GM18507 (cell line): ENCODE data around the gene DMD.

ENCODE experiments used
- DNase-seq: peaks from one replicate; pipeline ENCODE4 v3.0.0; 2011; ENCODE audit warnings: low read depth; ENCODE audit not compliant: insufficient read length; ENCODE audit errors: extremely low spot score
- FAIRE-seq: peaks from 2 replicates; lab custom pipeline; 2011; peaks lifted over from hg19 to GRCh38; lab: Jason Lieb, UNC

DMD gene

DNA sequence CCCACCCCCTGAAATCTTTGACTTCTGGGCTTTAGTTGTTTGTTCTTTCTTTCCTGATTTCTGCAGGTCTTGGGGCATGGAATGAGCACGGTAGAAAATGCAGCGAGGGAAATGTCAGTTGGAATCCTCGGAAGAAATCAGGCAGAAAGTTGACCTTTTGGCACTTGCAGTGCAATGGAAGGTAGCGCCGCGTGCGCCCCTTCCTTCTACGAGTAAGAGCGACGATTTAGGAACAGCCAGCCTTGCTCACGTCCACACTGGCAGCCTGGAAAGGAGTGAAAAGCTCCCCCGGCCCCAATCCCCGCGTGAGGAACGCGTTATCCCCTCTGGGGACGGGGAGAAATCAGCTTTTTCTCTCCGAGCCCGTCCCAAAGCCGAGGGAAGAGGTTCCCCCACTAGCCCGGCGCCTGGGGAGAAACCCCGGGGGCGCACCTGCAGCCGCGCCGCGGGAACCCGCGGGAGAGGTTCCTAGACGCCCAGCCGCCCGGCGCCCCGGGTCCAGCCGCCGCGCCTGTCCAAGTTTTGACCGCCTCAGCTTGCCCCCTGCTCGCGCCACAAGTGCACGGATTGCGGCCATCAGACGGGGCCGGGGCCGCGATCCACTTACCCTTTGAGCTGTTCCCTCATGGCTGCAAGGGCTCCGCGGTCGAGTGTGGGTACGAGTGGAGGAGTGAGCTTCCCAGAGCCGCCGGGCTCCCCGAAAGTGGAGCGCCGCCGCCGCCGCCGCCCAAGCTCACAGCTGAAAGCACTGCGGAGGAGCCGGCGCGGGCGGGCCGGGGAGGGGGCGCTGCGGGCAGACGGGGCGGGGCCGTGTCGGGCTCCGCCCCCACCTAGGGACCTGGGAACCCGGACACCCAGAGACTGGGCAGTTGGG lies 1944.9 kb downstream of the DMD start:
- peak; percentile 76 for FAIRE-seq
- peak; percentile 51 for DNase-seq

DNA sequence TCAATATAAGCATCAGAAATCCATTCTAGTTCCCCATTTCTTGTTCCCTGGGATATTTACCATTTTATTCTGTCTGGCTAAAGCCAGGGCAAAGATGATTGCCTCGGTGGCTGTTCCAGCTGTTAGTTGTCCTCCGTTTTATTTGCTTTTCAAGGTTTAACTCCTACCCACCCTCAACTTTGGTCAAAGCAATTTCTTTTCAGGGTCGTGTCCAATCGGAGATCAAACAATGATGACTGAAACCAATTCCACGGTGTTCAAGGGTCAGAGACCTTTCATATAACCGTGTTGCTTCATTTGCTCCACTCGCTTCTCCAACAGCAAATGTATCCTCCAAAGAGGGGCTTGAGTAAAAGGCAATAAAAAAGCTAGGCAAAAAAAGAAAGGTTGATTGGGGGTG lies 1946.0 kb downstream of the DMD start:
- DNase-seq: no peak
- no peak for FAIRE-seq

DNA sequence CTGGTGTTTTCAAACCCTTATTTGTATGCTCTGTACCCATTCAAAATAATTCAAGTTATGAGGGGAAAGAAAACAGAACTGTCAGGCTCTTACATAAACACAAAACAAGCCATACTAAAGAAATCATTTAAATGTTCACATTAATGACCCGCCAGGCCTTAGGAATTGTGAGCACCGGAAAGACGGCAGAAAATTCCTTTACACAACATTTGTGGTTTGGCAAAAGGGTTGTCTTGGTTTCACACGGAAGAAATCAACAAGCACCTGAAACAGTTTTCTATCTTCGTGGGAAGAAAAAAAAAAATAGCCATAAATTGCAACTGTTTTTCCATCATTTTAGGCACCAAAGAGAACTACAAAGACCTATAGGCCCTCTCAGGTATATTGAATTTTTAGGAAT lies 1951.0 kb downstream of the DMD start:
- DNase-seq (no peak), FAIRE-seq (no peak)

DNA sequence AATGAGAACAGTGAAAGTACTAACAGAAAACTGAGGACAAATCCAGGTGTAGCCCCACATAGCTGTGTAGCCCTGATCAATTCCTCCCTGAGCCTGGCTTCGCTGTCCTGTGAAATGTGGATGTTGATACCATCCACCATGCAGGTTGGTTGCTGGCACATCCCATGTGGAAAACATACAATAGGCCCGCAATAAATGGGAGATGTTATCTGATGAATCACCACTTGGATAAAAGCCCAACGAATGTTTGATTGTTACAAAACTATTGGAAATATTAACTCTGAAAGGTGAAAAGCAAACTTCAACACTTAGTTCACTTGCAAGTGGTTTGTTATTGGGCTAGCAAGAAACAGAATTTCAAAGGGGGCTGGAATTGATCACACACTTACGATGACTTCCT lies 1953.2 kb downstream of the DMD start:
- no peak for FAIRE-seq

DNA sequence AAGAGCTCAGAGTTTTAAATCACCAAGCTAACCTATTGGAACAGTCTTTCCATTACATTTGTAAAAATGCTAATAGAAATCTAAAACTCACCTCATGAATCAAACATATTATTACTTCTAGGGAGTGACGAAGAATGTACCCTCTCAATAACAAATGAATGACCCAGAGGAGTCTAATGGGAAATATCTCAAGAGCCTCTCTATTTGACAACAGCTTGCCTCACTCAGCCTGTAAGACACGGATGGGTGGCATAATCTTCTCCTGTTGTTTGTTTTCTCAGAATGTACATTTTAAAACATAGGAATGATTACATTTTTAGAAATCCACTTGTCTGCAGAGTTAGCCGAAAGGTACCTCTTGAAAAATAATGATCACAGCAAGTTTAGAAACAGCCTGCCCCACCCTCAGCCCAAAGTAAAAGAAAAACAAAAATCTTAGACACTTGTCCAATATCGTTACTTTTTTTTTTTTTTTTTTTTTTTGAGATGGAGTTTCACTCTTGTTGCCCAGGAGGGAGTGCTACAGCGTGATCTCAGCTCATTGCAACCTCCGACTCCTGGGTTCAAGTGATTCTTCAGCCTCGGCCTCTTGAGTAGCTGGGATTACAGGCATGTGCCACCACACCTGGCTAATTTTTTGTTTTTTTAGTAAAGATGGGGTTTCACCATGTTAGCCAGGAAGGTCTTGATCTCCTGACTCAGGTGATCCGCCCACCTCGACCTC lies 1955.9 kb downstream of the DMD start:
- FAIRE-seq (no peak), DNase-seq (no peak)

More for the DNA sequence above, 1953.2 kb downstream of the DMD start:
- DNase-seq: no peak

DNA sequence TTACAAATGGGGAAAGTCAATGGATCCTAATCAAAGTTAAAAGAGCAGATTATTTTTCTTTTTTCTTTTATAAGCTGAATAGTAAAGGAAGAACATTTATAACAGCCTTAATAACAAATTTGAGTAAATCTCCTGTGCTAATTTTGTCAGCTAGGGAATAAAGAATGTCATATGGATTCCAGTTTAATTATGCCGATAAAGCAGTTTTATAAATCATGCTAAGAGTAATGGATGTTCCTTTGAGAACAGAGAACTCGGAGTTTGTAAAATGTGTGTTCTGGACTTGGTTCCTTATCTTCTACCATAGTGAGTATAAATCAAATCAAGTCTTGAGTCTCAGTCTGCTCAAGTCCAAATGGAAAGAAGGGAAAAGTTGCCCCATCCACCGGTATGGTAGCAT lies 1959.2 kb downstream of the DMD start:
- FAIRE-seq: no peak
- DNase-seq: no peak

DNA sequence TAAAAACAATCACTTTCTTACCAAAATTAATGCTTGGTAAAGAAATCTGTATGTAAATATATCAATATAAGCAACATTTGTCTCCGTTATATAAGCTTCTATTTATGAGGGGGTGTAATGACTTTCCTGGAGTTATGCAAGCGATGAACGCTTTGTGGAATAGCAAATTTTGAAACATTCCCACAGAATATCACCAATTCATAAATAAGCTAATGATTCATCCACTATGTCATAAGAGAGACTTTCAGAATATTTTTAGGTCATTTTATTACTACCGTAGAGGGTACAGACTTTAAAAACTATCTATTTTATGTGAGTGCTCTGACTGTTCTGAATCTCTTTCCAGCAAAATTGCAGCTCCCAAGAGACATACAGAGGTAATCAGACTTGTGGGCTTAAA lies 1960.0 kb downstream of the DMD start:
- no peak for FAIRE-seq
- no peak for DNase-seq

DNA sequence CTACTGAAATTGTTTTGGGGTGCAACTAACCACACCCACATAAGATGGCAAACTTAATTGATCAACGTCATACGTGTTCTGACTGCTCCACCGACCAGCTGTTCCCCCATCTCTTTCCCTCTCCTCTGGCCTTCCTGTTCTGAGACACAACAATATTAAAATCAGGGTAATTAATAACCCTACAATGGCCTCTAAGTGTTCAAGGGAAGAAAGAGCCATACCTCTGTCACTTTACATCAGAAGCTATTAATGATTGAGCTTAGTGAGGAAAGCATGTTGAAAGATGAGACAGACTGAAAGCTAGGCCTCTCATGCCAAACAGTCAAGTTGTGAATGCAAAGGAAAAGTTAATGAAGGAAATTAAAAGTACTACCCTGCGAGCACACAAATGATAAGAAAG lies 1965.6 kb downstream of the DMD start:
- DNase-seq (no peak), FAIRE-seq (peak; percentile 89)

DNA sequence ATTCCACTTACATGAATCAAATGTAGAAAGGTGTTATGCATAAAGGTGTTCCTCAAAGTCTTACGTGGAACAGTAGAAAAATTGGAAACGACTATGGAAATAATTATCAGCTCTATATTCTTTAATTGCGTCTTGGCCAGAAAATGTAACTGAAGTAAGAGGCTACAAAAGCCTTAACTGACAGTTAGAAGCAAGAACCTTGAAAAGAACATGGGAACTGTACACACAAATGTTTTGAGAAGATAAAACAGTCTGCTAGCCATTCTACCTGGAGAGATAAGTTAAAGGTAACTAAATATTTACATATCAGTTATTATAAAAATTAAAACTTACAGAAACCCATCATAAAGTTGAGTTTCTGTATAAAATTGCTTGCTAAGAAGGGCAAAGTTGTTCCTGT lies 1967.5 kb downstream of the DMD start:
- FAIRE-seq: no peak
- DNase-seq: no peak

DNA sequence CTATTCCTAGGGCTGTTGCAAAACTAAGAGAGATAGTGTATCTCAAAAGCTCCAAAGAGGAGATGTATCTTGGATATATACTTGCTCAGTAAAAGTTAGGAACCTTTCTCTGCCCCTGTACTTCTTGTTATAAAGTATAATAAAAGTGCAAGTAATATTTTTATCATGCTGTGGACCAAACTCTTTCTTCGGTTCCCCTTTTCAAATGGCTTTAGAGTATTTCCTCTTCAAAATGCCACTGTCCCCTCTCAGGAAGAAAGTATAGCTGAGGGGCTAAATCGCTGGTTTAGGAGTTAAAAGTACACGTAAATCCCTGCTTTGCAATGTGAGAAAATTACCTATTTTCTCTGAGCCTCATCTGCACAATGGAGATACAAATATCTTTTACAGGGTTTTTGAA lies 1970.4 kb downstream of the DMD start:
- peak; percentile 82 for FAIRE-seq
- no peak for DNase-seq

DNA sequence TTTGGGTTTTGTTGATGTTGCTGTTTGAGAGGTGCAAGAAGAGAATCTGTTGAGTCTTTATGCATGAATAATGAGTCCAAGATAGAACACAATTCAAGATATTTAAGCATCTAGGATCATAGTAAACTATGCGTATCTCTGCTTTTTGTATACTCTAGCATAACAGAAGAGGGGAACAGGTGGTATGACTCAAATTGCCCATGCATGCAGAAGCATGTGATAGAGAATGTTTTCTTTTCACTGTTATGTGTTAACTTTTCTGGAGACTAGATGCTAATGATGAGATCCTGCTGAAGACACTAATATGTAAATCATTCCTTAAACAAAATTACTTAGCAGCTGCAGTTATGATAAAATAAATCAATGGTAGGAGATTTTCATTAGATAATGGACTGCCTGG lies 1974.2 kb downstream of the DMD start:
- FAIRE-seq (peak; percentile 80), DNase-seq (no peak)

DNA sequence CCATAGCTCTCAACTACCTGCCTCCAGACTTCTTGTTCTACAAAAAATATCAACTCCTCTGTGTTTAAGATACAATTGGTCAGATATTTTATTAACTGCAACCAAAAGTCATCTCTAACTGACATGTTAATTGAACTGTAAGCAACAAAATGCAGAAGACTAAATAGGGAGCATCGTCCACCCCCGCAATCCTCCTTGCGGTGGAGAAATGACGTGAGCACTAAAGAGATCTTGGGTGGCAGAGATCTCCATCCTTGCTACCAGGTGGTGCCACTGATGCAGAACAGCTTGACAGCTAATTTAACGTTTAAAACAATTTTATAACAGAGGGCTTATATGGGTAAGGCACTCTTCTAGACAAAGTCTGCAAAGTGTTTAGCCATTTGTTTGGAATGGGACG lies 1975.1 kb downstream of the DMD start:
- peak; percentile 62 for FAIRE-seq
- DNase-seq: no peak

DNA sequence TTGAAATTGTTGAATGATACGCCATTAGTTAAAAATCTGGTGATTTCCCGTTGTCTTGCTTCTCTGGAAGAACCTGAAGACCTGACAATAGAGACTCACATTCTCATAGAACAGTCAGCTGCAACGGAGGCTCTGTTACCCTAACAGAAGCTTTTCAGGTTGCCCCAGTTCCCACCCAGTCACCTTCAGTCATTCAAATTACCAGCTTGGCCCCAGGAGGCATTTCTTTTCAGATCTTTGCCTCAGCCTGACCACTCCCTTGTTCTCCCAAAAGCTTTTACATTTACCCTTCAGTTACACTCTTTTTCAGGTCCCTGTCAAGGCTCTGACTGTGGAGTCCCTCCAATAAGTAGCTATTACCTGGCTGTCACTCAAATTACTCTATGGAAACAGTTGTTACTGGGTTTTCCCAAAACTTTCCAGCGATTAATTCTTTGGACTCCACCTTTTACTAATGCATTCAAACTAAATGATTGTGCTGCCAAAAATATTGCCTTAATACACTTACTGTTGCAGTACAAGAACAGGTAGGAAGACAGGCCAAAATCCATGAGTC lies 1977.3 kb downstream of the DMD start:
- FAIRE-seq: peak; percentile 47

DNA sequence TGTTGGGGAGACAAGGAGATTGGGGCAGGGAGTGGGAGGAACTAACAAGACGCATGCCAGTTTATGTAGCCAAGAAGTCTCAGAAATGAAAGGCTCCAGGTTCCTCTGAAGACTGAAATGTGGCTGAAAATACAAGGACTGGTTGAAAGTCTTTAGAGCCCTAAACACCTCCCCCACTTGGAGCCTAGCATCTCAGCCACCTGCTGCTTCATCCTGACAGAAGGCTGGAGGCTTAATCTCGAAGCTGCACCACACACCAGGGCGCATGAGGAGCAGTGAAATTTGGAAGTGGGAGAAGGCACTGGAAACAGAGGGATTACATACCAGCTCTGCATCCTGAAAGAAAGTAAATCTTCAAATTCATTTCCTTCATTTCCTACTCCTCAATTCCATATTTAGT lies 1978.8 kb downstream of the DMD start:
- FAIRE-seq: peak; percentile 81
- DNase-seq: no peak

More for the DNA sequence above, 1977.3 kb downstream of the DMD start:
- DNase-seq: no peak

DNA sequence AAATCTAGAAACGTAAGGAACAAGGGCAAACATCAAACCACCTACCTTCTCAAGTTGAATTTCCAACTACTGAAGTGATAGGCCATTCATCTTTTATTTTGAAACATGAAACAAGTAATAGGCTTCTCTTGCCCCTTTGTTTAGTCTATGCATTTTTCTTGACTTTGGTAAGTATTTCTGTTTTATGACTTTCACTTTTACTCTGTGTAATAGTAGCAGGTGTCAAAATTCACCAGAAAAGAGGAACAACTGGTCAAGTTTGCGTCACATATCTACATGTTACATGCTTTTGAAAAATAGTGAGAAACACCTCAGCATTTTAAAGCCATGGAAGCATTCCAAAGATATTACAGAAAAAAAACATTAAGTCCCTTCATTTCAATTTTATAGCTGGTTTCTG lies 1982.4 kb downstream of the DMD start:
- peak; percentile 93 for FAIRE-seq
- DNase-seq: peak; percentile 9

DNA sequence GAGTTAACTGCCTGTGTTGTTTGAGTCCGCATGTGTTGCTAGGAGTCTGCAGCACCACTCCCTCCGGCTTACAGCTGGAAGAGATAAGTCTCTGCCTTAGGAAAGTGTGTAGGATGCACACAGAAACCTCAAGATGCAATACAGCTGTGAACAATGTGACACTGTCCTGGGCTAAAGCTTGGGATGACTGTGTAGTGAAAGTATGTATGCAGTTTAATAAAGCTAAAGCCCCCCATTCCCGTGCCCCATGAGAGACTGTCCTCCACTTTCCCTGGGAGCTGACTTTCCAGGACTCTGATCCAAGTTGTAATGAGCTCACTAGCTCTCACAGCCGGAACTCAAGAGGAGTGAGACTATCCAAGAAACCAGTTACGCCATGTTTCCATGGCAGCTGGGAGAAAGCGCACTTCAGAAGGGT lies 1982.9 kb downstream of the DMD start:
- FAIRE-seq: no peak

DNA sequence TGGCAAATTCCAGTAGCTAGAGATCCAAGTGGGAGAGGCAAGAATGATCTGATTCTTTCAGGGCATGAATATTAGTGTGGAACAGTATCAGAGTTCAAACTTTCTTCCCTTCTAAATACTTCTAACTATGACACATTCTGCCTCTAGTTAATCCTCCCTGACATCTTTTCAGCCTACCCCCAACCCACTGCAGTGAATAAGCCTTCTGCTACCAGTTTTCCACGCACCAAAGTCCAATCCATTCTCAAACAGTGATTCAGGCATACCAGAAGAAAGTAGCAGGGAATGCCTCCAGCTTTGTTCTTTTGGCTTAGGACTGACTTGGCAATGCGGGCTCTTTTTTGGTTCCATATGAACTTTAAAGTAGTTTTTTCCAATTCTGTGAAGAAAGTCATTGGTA lies 1984.1 kb downstream of the DMD start:
- no peak for DNase-seq
- no peak for FAIRE-seq

More for the DNA sequence above, 1982.9 kb downstream of the DMD start:
- DNase-seq: no peak

DNA sequence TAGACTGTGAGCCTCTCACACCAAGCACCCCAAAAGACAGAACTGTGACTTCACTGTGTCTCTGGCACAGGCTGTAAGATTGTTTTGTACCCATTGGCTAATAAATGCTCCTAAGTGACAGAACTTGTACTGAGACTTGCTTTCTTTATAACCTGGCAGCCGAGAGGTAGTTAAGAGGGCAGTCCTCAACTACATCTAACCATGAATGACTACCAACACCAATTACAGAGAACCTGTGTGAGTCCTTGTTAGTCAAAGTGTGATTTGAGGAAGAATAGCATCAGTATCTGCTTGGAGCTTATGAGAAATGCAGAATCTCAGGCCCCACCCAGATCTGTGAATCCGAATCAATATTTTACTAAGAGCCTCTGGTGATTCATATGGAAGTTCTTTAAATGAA lies 1985.5 kb downstream of the DMD start:
- FAIRE-seq (no peak), DNase-seq (no peak)

DNA sequence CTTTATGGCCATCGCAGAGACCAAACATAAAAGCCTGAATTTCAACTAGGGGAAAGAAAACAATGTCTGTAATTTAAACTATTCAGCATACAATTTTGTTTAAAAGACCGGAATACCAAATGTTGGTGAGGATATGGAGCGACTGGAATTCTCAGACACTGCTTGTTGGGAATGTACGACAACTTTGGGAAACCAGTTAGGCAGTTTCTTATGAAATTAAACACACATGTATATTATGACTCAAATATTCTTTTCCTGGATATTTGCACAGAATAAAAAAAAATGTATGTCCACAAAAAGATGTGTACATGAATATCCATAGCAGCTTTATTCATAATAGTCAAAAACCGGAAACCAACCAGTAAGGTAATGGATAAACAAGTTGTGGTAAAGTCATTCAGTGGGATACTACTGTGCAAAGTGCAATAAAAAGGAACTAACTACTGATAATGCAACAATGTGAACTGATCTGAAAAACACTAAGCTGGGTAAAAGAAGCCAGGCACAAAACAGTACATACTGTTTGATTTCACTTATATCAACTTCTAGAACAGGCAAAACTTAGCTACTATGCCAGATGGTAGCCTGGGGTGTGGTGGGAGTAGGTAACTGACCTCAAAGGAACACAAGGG lies 1986.9 kb downstream of the DMD start:
- FAIRE-seq (no peak), DNase-seq (no peak)

DNA sequence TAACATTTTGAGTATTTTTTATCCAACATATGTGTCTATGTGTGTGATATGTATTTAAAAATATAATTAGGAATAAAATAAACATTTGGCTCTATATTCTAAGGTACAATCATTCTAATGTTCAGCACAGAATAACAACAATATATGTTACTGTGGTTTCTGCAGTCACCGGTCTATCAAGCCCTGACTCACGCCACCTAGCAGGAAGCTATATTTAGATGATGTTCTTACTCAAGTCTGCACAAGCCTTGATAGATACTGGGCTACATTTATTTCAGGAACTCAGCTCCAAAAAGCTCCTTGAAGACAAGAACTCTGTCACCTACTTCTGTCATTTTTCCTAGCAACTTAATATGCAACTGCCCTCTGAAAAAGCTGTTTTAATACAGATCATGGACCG lies 1987.5 kb downstream of the DMD start:
- DNase-seq (peak; percentile 14), FAIRE-seq (no peak)
